IPS-15b (cell line): ENCODE results near the gene TIAL1.
"Not testable (repeated sequence)": the region's sequence is repeated elsewhere in the genome, so short reads cannot be mapped to it uniquely, and the experiment has no call there.

Experiments used
- H3K27me3 ChIP-seq: one replicate; pipeline ENCODE4 v1.6.1; 2013; ENCODE audit warnings: low read length; ENCODE audit not compliant: control insufficient read depth, insufficient read depth
- H3K36me3 ChIP-seq: one replicate; pipeline ENCODE4 v1.6.1; 2013; ENCODE audit warnings: low read length; ENCODE audit not compliant: control insufficient read depth, insufficient read depth
- H3K4me1 ChIP-seq: one replicate; pipeline ENCODE4 v1.6.1; 2013; ENCODE audit warnings: mild to moderate bottlenecking, low read length; ENCODE audit not compliant: control insufficient read depth, insufficient read depth
- H3K4me3 ChIP-seq: one replicate; pipeline ENCODE4 v1.5.1; 2013; ENCODE audit warnings: low read depth, low read length
- H3K9ac ChIP-seq: one replicate; pipeline ENCODE4 v1.6.1; 2013; ENCODE audit warnings: low read depth, mild to moderate bottlenecking, low read length
- H3K9me3 ChIP-seq: one replicate; pipeline ENCODE4 v1.6.1; 2013; ENCODE audit warnings: mild to moderate bottlenecking, low read length; ENCODE audit not compliant: control insufficient read depth, insufficient read depth

The TIAL1 gene

DNA sequence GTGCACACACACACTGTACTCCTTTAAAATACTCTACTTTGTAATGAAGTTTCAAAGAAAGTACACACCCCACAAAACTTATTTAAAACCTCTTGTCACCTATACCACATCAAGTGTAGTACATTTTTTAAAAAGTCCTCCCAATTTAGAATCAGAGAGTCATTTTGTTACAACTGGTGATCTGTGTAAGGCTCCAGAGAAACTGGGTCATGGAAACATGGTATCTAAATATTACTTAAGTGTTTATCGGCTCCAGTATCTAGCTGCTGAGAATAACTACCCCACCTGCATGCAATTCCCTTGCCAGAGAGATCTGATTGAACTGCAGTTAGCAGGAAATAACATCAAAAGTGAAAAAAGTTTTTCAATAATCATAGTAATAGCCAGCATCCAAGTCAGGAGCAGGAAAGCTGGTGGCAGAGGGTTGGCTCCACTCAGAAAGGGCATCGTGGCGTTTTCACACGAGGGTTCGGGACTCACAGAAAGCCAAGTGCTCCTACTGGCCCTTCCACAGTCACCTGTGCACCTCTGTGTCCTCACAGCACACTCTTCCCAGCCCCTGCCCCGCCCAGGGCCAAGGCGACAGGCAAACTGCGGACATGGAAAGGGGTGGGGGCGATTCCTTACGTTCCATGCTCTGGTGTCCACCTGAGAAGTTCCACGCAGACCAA lies 60.8 kb downstream of the TIAL1 start:
- no peaks in the 10 kb centered on the region for H3K4me1 ChIP-seq
- H3K9ac ChIP-seq: no peak overlapping the region

DNA sequence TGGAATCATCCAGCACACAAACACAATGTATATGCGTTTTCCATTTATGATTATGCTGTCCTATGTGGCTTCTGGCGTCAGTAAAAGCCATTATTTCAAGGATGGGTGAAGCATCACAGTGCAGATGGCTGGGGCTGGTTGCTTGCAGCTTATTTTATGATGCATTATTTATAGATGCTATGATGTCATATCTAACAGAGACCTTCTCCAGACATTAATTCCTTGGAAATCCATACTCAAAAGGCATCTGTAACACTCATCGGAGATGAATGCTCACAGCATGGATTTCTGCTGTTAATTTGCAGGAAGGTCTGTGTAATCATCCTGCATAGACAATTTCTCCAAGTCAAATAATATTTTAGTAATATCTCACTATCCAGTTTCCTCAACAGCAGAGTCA lies 61.5 kb downstream of the TIAL1 start:
- Histone ChIP-seq H3K9me3 (no peaks in the 10 kb centered on the region), H3K4me3 (no peak overlapping the region), H3K27me3 (peaks cover 6% of the 10 kb centered on the region), H3K9ac (no peak overlapping the region), H3K4me1 (no peaks in the 10 kb centered on the region), H3K36me3 (no peaks in the 10 kb centered on the region)

More for the DNA sequence above, 60.8 kb downstream of the TIAL1 start:
- Histone ChIP-seq H3K4me3 (no peak overlapping the region), H3K27me3 (peaks cover 12% of the 10 kb centered on the region), H3K9me3 (no peaks in the 10 kb centered on the region), H3K36me3 (no peaks in the 10 kb centered on the region)

DNA sequence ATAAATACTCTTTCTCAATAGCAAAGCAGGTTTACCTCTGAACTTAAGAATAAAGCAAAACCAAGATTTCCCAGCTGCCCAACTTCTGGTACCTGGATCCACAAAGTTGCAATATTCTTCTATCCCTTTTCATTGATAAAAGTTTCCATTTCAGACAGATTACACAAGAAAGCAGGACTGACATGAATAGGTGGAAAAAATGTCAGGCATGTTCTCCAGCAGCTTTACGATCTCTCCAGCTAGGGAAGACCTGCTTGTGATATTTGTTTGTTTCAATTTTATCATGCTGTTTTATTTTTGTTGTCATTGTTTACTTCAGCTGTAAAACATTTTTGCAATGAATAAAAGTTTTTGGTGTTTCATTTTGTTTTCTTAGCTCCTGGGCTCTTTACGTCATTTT lies 63.3 kb downstream of the TIAL1 start:
- H3K27me3 ChIP-seq: no peaks in the 10 kb centered on the region
- no peaks in the 10 kb centered on the region for H3K4me1 ChIP-seq
- no peak overlapping the region for H3K4me3 ChIP-seq
- no peaks in the 10 kb centered on the region for H3K36me3 ChIP-seq
- H3K9me3 ChIP-seq: no peaks in the 10 kb centered on the region
- no peak overlapping the region for H3K9ac ChIP-seq

DNA sequence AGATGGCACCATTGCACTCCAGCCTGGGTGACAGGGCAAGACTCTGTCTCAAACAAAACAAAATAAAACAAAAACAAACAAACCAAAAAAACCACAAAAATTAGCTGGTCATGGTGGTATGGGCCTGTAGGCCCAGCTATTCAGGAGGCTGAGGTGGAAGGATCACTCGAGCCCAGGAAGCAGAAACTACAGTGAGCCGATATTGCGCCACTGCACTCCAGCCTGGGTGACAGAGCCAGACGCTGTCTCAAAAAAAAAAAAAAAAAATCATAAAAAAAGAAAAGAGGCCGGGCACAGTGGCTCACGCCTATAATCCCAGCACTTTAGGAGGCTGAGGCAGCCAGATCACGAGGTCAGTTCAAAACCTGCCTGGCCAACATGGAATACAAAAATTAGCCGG lies 64.0 kb downstream of the TIAL1 start:
- not testable (repeated sequence) for H3K4me1 ChIP-seq, H3K9me3 ChIP-seq

DNA sequence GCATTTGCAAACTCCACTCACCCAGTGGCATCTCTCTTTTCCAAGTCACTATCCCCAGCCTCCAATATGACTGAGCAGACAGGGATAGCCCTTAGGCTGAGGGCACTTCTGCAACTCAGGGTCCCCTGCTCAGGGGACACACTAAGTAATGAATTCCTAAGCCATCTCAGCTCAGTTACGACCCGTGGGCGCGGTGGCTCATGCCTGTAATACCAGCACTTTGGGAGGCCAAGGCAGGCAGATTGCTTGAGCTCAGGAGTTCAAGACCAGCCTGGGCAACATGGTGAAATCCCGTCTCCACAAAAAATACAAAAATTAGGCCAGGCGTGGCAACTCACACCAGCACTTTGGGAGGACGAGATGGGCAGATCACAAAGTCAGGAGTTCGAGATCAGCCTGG lies 64.5 kb downstream of the TIAL1 start:
- H3K9ac ChIP-seq: not testable (repeated sequence)

More for the DNA sequence above, 64.0 kb downstream of the TIAL1 start:
- H3K36me3 ChIP-seq, H3K4me3 ChIP-seq, H3K27me3 ChIP-seq, H3K9ac ChIP-seq: not testable (repeated sequence)

DNA sequence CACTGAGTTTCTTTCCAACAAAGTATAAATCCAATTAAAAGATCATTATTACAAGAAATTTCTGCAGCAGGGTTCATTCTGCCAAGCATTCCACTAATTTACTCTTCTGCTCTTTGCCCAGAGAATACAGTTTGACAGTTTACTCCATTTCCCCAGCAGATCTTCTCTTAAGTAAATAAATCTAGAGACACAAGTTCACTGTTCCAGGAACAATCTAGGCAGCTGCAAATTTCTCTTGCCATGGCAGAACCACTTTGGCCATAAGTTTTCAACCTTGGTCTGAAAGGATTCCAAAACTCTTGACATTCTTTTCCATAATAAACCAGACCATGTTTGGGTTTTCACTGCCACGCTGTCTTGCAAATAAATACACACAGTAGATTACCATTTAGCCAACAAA lies 65.7 kb downstream of the TIAL1 start:
- Histone ChIP-seq H3K4me3 (no peak overlapping the region), H3K27me3 (no peaks in the 10 kb centered on the region), H3K36me3 (no peaks in the 10 kb centered on the region), H3K9me3 (no peaks in the 10 kb centered on the region), H3K4me1 (no peaks in the 10 kb centered on the region), H3K9ac (no peak overlapping the region)

More for the DNA sequence above, 64.5 kb downstream of the TIAL1 start:
- H3K4me3 ChIP-seq, H3K36me3 ChIP-seq, H3K4me1 ChIP-seq, H3K27me3 ChIP-seq, H3K9me3 ChIP-seq: not testable (repeated sequence)

DNA sequence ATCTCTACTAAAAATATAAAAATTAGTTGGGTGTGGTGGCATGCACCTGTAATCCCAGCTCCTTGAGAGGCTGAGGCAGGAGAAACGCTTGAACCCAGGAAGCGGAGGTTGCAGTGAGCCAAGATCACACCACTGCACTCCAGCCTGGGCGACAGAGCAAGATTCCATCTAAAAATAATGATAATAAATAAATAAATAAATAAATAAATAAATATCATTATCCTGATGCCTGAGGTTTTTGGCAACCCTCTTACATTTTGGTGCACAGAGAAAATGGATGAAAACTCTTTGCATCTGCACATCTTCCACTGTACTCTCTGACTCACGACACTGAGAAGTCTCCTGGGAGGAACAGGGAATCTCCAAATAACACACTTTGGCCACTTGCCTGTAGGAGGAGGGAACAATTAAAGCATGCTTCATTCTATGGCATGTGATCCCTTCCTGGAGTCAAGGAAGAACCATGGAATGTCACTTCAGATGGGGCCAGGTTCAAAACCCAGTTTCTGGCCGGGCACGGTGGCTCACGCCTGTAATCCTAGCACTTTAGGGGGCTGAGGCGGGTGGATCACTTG lies 68.0 kb downstream of the TIAL1 start:
- not testable (repeated sequence) for H3K36me3 ChIP-seq, H3K9ac ChIP-seq, H3K4me3 ChIP-seq

DNA sequence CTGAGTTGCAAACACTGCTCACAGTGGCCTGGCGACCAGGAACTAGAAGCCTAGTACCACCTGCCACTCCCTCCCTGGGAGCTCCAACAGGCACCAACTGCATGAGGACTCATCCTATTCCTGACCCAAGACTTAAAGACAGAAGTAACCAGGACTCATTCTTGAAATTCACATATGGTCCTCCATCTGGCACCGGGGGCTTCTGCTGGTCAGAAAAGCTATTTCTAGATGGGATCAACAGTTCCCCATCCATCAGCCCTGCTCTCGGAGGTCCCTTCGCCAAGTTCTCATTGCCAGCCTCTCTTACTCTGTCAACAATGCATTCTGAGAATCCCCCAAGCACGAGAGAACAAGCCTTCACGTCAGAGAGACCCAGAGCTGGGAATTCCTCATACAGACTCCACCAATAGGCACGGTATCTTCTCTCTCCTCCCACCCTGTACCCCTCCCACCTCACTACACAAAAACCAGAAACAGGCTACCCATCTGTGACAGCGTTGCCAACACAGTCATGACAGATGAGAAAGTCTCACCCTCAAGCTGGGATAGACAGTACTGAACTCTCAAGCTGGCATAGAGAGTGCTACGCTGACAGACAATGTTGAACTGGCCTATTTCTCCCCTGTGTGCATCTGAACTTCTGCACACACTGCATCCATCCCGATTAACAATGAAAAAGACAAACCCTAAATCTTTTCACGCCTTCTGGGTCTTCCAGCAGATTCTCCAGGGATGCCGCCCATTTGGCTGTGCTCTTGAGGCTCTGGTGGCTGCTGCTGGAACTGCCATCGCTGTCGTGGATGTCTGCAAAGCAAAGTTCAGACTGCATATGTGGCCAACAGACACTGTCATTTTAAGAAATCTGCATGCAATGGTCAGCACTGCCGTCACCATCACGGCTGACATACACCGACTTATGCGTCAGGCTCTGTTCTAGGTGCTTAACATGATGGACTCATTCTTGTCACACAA lies 69.9 kb downstream of the TIAL1 start:
- peaks cover 2% of the 10 kb centered on the region for H3K36me3 ChIP-seq
- H3K4me1 ChIP-seq: no peaks in the 10 kb centered on the region
- no peaks in the 10 kb centered on the region for H3K9me3 ChIP-seq
- no peak overlapping the region for H3K4me3 ChIP-seq
- no peaks in the 10 kb centered on the region for H3K27me3 ChIP-seq
- H3K9ac ChIP-seq: no peak overlapping the region

More for the DNA sequence above, 68.0 kb downstream of the TIAL1 start:
- H3K9me3 ChIP-seq, H3K27me3 ChIP-seq, H3K4me1 ChIP-seq: not testable (repeated sequence)

DNA sequence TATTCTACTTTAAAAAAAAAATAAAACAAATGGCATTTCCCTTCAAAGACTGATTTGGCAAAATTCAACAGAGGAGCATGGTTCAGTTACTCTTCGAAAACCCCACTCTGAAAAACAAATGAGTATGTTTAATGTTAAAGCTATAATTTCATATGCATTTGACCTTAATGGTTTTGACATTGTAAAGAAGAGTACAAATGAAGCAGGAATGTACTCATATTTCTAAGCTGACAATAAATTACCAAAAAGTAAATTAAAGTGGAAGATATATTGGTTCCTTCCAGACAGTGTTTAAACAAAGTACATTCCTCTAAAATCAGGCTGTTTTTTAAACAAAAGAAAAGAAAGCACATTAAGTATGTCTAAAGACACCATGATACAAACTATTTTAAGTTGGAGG lies 70.6 kb downstream of the TIAL1 start:
- no peaks in the 10 kb centered on the region for H3K4me1 ChIP-seq
- H3K36me3 ChIP-seq: peaks cover 2% of the 10 kb centered on the region
- H3K9me3 ChIP-seq: no peaks in the 10 kb centered on the region
- H3K4me3 ChIP-seq: no peak overlapping the region
- H3K9ac ChIP-seq: no peak overlapping the region
- H3K27me3 ChIP-seq: no peaks in the 10 kb centered on the region

DNA sequence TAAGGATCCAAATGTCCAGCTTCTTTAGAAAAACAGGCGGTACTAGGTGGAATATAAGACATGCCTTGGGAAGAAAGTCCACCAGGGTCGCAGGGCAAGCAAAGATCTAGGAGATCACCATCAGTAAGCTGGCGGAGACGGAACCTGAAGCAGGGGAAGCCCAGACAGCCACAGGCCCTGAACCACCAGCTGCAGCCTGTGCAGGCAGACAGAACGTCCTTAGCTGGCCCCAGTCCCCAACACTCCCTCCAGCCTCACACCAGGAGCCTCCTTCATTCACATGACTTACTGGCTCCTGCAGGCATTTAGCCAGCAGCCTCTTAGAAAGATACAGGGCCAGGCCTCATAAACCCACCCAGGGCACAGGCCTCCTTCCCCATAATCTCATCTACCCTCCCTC lies 71.6 kb downstream of the TIAL1 start:
- H3K36me3 ChIP-seq: peaks cover 2% of the 10 kb centered on the region
- H3K9me3 ChIP-seq: no peaks in the 10 kb centered on the region
- H3K4me1 ChIP-seq: no peaks in the 10 kb centered on the region
- H3K4me3 ChIP-seq: no peak overlapping the region
- H3K27me3 ChIP-seq: no peaks in the 10 kb centered on the region
- no peak overlapping the region for H3K9ac ChIP-seq

DNA sequence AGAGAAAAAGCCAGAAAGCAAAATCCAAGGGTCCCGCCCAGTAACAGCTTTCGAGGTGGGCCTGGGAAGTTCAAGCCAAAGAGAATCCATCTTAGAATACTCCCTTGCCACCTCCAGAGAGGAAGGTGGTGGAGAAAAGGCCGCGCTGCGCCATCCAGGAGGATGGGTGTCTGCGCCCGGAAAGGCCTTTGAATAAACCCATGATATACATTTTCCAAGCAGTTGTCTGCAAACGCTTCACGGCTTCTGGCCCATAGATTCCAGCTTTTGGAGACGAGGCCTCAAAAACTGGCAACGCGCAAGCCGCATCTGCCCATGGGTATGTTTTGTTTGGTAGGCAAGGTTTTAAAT lies 72.1 kb downstream of the TIAL1 start:
- H3K36me3 ChIP-seq: peaks cover 2% of the 10 kb centered on the region
- no peak overlapping the region for H3K4me3 ChIP-seq
- H3K9ac ChIP-seq: no peak overlapping the region
- H3K27me3 ChIP-seq: no peaks in the 10 kb centered on the region
- H3K9me3 ChIP-seq: no peaks in the 10 kb centered on the region
- no peaks in the 10 kb centered on the region for H3K4me1 ChIP-seq
